ENCODE data around the gene CGNL1. TPM values are rescaled to one million over a fixed set of nuclear protein-coding genes. Genes with fewer than 3 reads are reported as not detected.

Gene CGNL1
- polyA plus RNA-seq, 1 of the 3 experiments (the other 2 are of a cell fraction) = 0.23 TPM

DNA sequence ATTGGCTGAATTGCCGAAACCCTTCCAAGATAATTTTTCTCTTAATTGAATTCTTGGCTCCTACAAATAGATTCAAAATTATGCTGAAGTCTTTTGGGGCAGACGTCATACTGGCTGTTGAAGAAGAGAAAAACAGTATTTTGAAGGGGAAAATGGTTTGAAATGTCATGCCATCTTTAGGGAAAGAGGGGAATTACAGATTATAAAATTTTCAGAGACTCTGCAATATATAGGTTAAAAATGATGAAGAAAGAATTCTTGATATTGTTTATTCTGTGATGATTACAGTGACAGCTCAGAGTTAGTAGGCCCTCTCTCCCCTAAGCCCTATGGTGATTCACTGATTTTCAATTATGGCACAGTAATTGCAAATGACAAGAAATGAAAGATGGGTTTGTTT lies 86.1 kb downstream of the CGNL1 start:
- ChIA-PET CTCF (interaction anchor here (1.0 to 3.2 kb wide), 3 partner anchors 32 to 121 kb away, joined by 3 to 18 read pairs (median 3); no protein-coding TSS in a partner anchor), POLR2A (no interaction called here)
- Histone ChIP-seq H3K9me2 (no peaks in the 10 kb centered on the region), H3K4me2 (no peak overlapping the region), H3K4me3 (ENCODE audit: low read depth in 2 of 2, low read length in 1 of 2) (no peak overlapping the region), H3K27me3 (ENCODE audit: insufficient read depth) (no peaks in the 10 kb centered on the region), H2AFZ (ENCODE audit: low read depth) (no peak overlapping the region), H3K27ac (ENCODE audit: low read depth in 2 of 2, low read length in 1 of 2) (no peak overlapping the region), H3K79me2 (ENCODE audit: insufficient read depth) (no peaks in the 10 kb centered on the region), H4K20me1 (ENCODE audit: insufficient read depth) (no peaks in the 10 kb centered on the region), H3K36me3 (replicated peaks in 1 of 2; ENCODE audit: control insufficient read depth in 1 of 2, insufficient read depth in 2 of 2, low read length in 1 of 2) (no peaks in the 10 kb centered on the region), H3K9ac (no peak overlapping the region), H3K9me3 (no peaks in the 10 kb centered on the region), H3K4me1 (ENCODE audit: control insufficient read depth in 1 of 2, insufficient read depth in 2 of 2, low read depth in 1 of 2, low read length in 1 of 2) (peaks cover 0 to 20% of the 10 kb centered on the region in 2 experiments; a peak in 3 of 4 replicates), H3F3A (replicated peaks; ENCODE audit: insufficient read depth) (no peaks in the 10 kb centered on the region)
- DNase-seq = no peak
- WGBS (ENCODE audit: low lambda C conversion rate) = 82% methylated on average over 2 of the region's 2 CpGs
- TF ChIP-seq POLR2AphosphoS5 (IDR thresholded peaks at IDR 0.05; ENCODE audit: low read depth, low read length) (no peak), RAD21 (IDR thresholded peaks at IDR 0.05; ENCODE audit: low read length) (peak; percentile 47; the same call in 1 of the 2 replicates), GABPA (IDR thresholded peaks at IDR 0.05; ENCODE audit: low read depth) (no peak), SMC3 (IDR thresholded peaks at IDR 0.05; ENCODE audit: low read depth, low read length) (peak; percentile 25; the same call in 1 of the 2 replicates), EP300 (IDR thresholded peaks at IDR 0.05; ENCODE audit: borderline replicate concordance in 1 of 2, low read depth in 1 of 2, low read length in 1 of 2) (no peak)
- TF ChIP-seq, protein P1, sequence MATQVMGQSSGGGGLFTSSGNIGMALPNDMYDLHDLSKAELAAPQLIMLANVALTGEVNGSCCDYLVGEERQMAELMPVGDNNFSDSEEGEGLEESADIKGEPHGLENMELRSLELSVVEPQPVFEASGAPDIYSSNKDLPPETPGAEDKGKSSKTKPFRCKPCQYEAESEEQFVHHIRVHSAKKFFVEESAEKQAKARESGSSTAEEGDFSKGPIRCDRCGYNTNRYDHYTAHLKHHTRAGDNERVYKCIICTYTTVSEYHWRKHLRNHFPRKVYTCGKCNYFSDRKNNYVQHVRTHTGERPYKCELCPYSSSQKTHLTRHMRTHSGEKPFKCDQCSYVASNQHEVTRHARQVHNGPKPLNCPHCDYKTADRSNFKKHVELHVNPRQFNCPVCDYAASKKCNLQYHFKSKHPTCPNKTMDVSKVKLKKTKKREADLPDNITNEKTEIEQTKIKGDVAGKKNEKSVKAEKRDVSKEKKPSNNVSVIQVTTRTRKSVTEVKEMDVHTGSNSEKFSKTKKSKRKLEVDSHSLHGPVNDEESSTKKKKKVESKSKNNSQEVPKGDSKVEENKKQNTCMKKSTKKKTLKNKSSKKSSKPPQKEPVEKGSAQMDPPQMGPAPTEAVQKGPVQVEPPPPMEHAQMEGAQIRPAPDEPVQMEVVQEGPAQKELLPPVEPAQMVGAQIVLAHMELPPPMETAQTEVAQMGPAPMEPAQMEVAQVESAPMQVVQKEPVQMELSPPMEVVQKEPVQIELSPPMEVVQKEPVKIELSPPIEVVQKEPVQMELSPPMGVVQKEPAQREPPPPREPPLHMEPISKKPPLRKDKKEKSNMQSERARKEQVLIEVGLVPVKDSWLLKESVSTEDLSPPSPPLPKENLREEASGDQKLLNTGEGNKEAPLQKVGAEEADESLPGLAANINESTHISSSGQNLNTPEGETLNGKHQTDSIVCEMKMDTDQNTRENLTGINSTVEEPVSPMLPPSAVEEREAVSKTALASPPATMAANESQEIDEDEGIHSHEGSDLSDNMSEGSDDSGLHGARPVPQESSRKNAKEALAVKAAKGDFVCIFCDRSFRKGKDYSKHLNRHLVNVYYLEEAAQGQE (IDR thresholded peaks at IDR 0.05; ENCODE audit: low read depth, low read length) = no peak
- TF ChIP-seq, protein P2, sequence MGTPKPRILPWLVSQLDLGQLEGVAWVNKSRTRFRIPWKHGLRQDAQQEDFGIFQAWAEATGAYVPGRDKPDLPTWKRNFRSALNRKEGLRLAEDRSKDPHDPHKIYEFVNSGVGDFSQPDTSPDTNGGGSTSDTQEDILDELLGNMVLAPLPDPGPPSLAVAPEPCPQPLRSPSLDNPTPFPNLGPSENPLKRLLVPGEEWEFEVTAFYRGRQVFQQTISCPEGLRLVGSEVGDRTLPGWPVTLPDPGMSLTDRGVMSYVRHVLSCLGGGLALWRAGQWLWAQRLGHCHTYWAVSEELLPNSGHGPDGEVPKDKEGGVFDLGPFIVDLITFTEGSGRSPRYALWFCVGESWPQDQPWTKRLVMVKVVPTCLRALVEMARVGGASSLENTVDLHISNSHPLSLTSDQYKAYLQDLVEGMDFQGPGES (IDR thresholded peaks at IDR 0.05; ENCODE audit: low read depth, low read length) = no peak
- TF ChIP-seq, protein P3, sequence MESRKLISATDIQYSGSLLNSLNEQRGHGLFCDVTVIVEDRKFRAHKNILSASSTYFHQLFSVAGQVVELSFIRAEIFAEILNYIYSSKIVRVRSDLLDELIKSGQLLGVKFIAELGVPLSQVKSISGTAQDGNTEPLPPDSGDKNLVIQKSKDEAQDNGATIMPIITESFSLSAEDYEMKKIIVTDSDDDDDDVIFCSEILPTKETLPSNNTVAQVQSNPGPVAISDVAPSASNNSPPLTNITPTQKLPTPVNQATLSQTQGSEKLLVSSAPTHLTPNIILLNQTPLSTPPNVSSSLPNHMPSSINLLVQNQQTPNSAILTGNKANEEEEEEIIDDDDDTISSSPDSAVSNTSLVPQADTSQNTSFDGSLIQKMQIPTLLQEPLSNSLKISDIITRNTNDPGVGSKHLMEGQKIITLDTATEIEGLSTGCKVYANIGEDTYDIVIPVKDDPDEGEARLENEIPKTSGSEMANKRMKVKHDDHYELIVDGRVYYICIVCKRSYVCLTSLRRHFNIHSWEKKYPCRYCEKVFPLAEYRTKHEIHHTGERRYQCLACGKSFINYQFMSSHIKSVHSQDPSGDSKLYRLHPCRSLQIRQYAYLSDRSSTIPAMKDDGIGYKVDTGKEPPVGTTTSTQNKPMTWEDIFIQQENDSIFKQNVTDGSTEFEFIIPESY (IDR thresholded peaks at IDR 0.05; ENCODE audit: borderline replicate concordance, low read depth) = no peak
- TF ChIP-seq, protein P4, sequence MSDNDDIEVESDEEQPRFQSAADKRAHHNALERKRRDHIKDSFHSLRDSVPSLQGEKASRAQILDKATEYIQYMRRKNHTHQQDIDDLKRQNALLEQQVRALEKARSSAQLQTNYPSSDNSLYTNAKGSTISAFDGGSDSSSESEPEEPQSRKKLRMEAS (IDR thresholded peaks at IDR 0.05; ENCODE audit: low read depth) = no peak
- TF ChIP-seq, protein P5, sequence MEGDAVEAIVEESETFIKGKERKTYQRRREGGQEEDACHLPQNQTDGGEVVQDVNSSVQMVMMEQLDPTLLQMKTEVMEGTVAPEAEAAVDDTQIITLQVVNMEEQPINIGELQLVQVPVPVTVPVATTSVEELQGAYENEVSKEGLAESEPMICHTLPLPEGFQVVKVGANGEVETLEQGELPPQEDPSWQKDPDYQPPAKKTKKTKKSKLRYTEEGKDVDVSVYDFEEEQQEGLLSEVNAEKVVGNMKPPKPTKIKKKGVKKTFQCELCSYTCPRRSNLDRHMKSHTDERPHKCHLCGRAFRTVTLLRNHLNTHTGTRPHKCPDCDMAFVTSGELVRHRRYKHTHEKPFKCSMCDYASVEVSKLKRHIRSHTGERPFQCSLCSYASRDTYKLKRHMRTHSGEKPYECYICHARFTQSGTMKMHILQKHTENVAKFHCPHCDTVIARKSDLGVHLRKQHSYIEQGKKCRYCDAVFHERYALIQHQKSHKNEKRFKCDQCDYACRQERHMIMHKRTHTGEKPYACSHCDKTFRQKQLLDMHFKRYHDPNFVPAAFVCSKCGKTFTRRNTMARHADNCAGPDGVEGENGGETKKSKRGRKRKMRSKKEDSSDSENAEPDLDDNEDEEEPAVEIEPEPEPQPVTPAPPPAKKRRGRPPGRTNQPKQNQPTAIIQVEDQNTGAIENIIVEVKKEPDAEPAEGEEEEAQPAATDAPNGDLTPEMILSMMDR (IDR thresholded peaks at IDR 0.05) = peak; percentile 43
- TF ChIP-seq, protein P6, sequence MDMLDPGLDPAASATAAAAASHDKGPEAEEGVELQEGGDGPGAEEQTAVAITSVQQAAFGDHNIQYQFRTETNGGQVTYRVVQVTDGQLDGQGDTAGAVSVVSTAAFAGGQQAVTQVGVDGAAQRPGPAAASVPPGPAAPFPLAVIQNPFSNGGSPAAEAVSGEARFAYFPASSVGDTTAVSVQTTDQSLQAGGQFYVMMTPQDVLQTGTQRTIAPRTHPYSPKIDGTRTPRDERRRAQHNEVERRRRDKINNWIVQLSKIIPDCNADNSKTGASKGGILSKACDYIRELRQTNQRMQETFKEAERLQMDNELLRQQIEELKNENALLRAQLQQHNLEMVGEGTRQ (IDR thresholded peaks at IDR 0.05; ENCODE audit: borderline replicate concordance, low read depth, low read length) = no peak
